Measurements from ENCODE around the gene SORBS1. TPM values are rescaled to one million over a fixed set of nuclear protein-coding genes. Genes with fewer than 3 reads are reported as not detected.

SORBS1 gene
- total RNA-seq, 4 donors from 2014 or later = 92.2 to 308 (median 150) TPM

- Histone ChIP-seq H3K36me3 (no peaks in the 10 kb centered on the region), H3K9me3 (no peaks in the 10 kb centered on the region), H3K27ac (peak overlapping the region; percentile 88 to 99 (median 91)), H3K4me3 (no peak overlapping the region), H3K27me3 (no peaks in the 10 kb centered on the region), H3K4me1 (peaks cover 44 to 98% (median 85%) of the 10 kb centered on the region in 4 donors)
- 54 to 67% methylated on average over 1 to 2 of the region's 2 CpGs for WGBS, 2 donors (ENCODE audit: low coverage in 1 of 2)
- no peak for DNase-seq
- TF ChIP-seq POLR2AphosphoS5 (IDR thresholded peaks at IDR 0.05) (no peak), CTCF (IDR thresholded peaks at IDR 0.05) (no peak), EP300 (IDR thresholded peaks at IDR 0.05; ENCODE audit: low read depth) (no peak), POLR2A (IDR thresholded peaks at IDR 0.05) (no peak)
- in situ Hi-C loops (cut with MboI; ENCODE audit: low pct_ligation_motif_present in 1 of 4, low pct_unique_long_range_greater_than_20kb in 1 of 4, low sequenced_read_pairs in 3 of 4) (no loop called here), intact Hi-C loops (cut with DNase I; ENCODE audit: low total_unique reads) (no loop called here)
Measured at GRCh38 chr10:95281206-95281605, 280.0 kb downstream of the SORBS1 start.

- H3K9me3 ChIP-seq = no peaks in the 10 kb centered on the region
- H3K36me3 ChIP-seq = no peaks in the 10 kb centered on the region
- no peak for DNase-seq
- no peak overlapping the region for H3K4me3 ChIP-seq
- 14 to 39% methylated on average over 1 to 2 of the region's 2 CpGs for WGBS, 2 donors (ENCODE audit: low coverage in 1 of 2)
- peak overlapping the region; percentile 88 to 99 (median 91) for H3K27ac ChIP-seq
- TF ChIP-seq EP300 (IDR thresholded peaks at IDR 0.05; ENCODE audit: low read depth) (no peak), POLR2AphosphoS5 (IDR thresholded peaks at IDR 0.05) (no peak), CTCF (IDR thresholded peaks at IDR 0.05) (no peak), POLR2A (IDR thresholded peaks at IDR 0.05) (no peak)
- peaks cover 48 to 98% (median 87%) of the 10 kb centered on the region in 4 donors for H3K4me1 ChIP-seq
- intact Hi-C loops (cut with DNase I; ENCODE audit: low total_unique reads) = no loop called here
- no peaks in the 10 kb centered on the region for H3K27me3 ChIP-seq
- in situ Hi-C loops (cut with MboI; ENCODE audit: low pct_ligation_motif_present in 1 of 4, low pct_unique_long_range_greater_than_20kb in 1 of 4, low sequenced_read_pairs in 3 of 4) = no loop called here
Measured at GRCh38 chr10:95280637-95281036, 280.5 kb downstream of the SORBS1 start.

GRCh38 chr10:95279042-95279820, 281.9 kb downstream of the SORBS1 start:
- no peak overlapping the region for H3K4me3 ChIP-seq
- DNase-seq = no peak
- WGBS, 2 donors (ENCODE audit: low coverage in 1 of 2) = 47 to 48% methylated on average over 4 of the region's 4 CpGs
- H3K27ac ChIP-seq = peak overlapping the region; percentile 88 to 99 (median 91)
- no peaks in the 10 kb centered on the region for H3K36me3 ChIP-seq
- in situ Hi-C loops (cut with MboI; ENCODE audit: low pct_ligation_motif_present in 1 of 4, low pct_unique_long_range_greater_than_20kb in 1 of 4, low sequenced_read_pairs in 3 of 4) (no loop called here), intact Hi-C loops (cut with DNase I; ENCODE audit: low total_unique reads) (no loop called here)
- TF ChIP-seq EP300 (IDR thresholded peaks at IDR 0.05; ENCODE audit: low read depth) (no peak), POLR2AphosphoS5 (IDR thresholded peaks at IDR 0.05) (no peak), CTCF (IDR thresholded peaks at IDR 0.05) (no peak), POLR2A (IDR thresholded peaks at IDR 0.05) (no peak)
- H3K4me1 ChIP-seq = peaks cover 61 to 98% (median 90%) of the 10 kb centered on the region in 4 donors
- H3K27me3 ChIP-seq = no peaks in the 10 kb centered on the region
- no peaks in the 10 kb centered on the region for H3K9me3 ChIP-seq

- H3K4me3 ChIP-seq = no peak overlapping the region
- WGBS, 2 donors (ENCODE audit: low coverage in 1 of 2) = 69 to 100% methylated on average over 1 to 6 of the region's 6 CpGs
- H3K27me3 ChIP-seq = no peaks in the 10 kb centered on the region
- H3K36me3 ChIP-seq = no peaks in the 10 kb centered on the region
- TF ChIP-seq CTCF (IDR thresholded peaks at IDR 0.05) (no peak), POLR2AphosphoS5 (IDR thresholded peaks at IDR 0.05) (peak; percentile 23 to 74 (median 62))
- DNase-seq = no peak
- peaks cover 66 to 100% (median 93%) of the 10 kb centered on the region in 4 donors for H3K4me1 ChIP-seq
- in situ Hi-C loops (cut with MboI; ENCODE audit: low pct_ligation_motif_present in 1 of 4, low pct_unique_long_range_greater_than_20kb in 1 of 4, low sequenced_read_pairs in 3 of 4) = no loop called here
- no peaks in the 10 kb centered on the region for H3K9me3 ChIP-seq
- intact Hi-C loops (cut with DNase I; ENCODE audit: low total_unique reads) = no loop called here
- H3K27ac ChIP-seq = peak overlapping the region; percentile 88 to 99 (median 91)
Measured at GRCh38 chr10:95278061-95278988, 282.8 kb downstream of the SORBS1 start.
